Measurements from ENCODE around the gene ARF6. TPM values are rescaled to one million over a fixed set of nuclear protein-coding genes. Genes with fewer than 3 reads are reported as not detected.

The ARF6 gene
- total and polyA plus RNA-seq, 9 of the 15 experiments (the other 6 are each of a cell fraction or from before 2014, with no cell fraction given) = 15.3 to 35.2 (median 24.9) TPM

DNA sequence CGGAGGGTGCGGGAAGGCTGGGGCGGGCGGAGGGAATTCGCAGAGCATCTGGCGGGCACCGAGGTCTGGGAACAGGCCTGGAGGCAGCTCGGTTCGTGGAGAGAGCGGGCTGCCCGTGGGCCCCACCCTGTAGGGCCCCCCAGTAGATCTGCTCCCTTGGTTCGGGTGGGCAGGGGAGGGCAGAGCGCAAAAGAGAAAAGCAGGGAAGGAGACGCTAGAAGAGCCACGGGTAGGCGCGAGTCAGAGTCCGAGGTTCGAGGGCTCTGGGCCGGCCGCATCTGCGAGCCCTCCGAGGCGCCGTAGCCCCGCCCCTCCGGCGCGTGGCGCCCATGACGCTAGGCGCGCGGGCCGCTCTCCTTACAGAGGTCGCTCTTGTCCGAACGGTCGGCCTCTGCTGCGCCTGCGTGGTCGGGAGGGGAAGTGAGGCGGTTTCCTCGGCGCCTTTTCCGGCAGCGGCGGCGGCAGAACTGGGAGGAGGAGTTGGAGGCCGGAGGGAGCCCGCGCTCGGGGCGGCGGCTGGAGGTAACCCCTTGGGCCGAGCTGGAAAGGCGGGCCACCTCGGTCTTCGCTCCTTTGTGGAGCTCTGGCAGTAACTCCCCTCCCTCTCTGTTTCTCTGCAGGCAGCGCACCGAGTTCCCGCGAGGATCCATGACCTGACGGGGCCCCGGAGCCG is at the start of gene ARF6 (continued):
- TF ChIP-seq PCBP1 (IDR thresholded peaks at IDR 0.05; ENCODE audit: low read depth, low read length, poor library complexity, severe bottlenecking) (peak; percentile 59), SPI1 (IDR thresholded peaks at IDR 0.05; ENCODE audit: borderline replicate concordance, low read depth, low read length) (peak; percentile 89), POLR2G (IDR thresholded peaks at IDR 0.05; ENCODE audit: low read depth, low read length) (peak; percentile 97), ZNF696 (CRISPR knock-in tag; conservative IDR thresholded peaks at IDR 0.05) (no peak), MYNN (IDR thresholded peaks at IDR 0.05) (no peak; the same call in 1 of the 2 replicates), MYNN (CRISPR knock-in tag; IDR thresholded peaks at IDR 0.05) (no peak), ZFX (CRISPR knock-in tag; IDR thresholded peaks at IDR 0.05) (peak; percentile 92), CHD1 (IDR thresholded peaks at IDR 0.05; ENCODE audit: low read length) (no peak), ZNF717 (CRISPR knock-in tag; IDR thresholded peaks at IDR 0.05) (no peak), HMG20B (CRISPR knock-in tag; IDR thresholded peaks at IDR 0.05) (no peak)
- TF ChIP-seq, protein P1, sequence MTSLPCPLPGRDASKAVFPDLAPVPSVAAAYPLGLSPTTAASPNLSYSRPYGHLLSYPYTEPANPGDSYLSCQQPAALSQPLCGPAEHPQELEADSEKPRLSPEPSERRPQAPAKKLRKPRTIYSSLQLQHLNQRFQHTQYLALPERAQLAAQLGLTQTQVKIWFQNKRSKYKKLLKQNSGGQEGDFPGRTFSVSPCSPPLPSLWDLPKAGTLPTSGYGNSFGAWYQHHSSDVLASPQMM (CRISPR knock-in tag; IDR thresholded peaks at IDR 0.05) = no peak
- TF ChIP-seq, protein P2, sequence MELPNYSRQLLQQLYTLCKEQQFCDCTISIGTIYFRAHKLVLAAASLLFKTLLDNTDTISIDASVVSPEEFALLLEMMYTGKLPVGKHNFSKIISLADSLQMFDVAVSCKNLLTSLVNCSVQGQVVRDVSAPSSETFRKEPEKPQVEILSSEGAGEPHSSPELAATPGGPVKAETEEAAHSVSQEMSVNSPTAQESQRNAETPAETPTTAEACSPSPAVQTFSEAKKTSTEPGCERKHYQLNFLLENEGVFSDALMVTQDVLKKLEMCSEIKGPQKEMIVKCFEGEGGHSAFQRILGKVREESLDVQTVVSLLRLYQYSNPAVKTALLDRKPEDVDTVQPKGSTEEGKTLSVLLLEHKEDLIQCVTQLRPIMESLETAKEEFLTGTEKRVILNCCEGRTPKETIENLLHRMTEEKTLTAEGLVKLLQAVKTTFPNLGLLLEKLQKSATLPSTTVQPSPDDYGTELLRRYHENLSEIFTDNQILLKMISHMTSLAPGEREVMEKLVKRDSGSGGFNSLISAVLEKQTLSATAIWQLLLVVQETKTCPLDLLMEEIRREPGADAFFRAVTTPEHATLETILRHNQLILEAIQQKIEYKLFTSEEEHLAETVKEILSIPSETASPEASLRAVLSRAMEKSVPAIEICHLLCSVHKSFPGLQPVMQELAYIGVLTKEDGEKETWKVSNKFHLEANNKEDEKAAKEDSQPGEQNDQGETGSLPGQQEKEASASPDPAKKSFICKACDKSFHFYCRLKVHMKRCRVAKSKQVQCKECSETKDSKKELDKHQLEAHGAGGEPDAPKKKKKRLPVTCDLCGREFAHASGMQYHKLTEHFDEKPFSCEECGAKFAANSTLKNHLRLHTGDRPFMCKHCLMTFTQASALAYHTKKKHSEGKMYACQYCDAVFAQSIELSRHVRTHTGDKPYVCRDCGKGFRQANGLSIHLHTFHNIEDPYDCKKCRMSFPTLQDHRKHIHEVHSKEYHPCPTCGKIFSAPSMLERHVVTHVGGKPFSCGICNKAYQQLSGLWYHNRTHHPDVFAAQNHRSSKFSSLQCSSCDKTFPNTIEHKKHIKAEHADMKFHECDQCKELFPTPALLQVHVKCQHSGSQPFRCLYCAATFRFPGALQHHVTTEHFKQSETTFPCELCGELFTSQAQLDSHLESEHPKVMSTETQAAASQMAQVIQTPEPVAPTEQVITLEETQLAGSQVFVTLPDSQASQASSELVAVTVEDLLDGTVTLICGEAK (IDR thresholded peaks at IDR 0.05) = peak; percentile 76
- TF ChIP-seq, protein P2 (CRISPR knock-in tag; IDR thresholded peaks at IDR 0.05) = no peak
- TF ChIP-seq, protein P3, sequence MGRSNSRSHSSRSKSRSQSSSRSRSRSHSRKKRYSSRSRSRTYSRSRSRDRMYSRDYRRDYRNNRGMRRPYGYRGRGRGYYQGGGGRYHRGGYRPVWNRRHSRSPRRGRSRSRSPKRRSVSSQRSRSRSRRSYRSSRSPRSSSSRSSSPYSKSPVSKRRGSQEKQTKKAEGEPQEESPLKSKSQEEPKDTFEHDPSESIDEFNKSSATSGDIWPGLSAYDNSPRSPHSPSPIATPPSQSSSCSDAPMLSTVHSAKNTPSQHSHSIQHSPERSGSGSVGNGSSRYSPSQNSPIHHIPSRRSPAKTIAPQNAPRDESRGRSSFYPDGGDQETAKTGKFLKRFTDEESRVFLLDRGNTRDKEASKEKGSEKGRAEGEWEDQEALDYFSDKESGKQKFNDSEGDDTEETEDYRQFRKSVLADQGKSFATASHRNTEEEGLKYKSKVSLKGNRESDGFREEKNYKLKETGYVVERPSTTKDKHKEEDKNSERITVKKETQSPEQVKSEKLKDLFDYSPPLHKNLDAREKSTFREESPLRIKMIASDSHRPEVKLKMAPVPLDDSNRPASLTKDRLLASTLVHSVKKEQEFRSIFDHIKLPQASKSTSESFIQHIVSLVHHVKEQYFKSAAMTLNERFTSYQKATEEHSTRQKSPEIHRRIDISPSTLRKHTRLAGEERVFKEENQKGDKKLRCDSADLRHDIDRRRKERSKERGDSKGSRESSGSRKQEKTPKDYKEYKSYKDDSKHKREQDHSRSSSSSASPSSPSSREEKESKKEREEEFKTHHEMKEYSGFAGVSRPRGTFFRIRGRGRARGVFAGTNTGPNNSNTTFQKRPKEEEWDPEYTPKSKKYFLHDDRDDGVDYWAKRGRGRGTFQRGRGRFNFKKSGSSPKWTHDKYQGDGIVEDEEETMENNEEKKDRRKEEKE (IDR thresholded peaks at IDR 0.05; ENCODE audit: borderline replicate concordance in 1 of 2, control insufficient read depth in 1 of 2, low read depth in 2 of 2, low read length in 1 of 2) = 0 out of 4 replicates have a peak, but pooled peaks of 1 of the 2 experiments have one; percentile 26

All from K562 (cell line).